Retina (tissue), 1 donor: ENCODE data around the gene TIMM17A.
"Not testable (repeated sequence)": the region's sequence is repeated elsewhere in the genome, so short reads cannot be mapped to it uniquely, and the experiment has no call there.

Experiments
- DNase-seq: peaks from one replicate; pipeline ENCODE4 v3.0.0-alpha.2; 2016

TIMM17A gene

GRCh38 chr1:201941420-201942128 is 13.7 kb upstream of the TIMM17A start:
- peak; percentile 59 for DNase-seq

GRCh38 chr1:201942129-201942495 is 13.2 kb upstream of the TIMM17A start:
- DNase-seq = no peak

DNA sequence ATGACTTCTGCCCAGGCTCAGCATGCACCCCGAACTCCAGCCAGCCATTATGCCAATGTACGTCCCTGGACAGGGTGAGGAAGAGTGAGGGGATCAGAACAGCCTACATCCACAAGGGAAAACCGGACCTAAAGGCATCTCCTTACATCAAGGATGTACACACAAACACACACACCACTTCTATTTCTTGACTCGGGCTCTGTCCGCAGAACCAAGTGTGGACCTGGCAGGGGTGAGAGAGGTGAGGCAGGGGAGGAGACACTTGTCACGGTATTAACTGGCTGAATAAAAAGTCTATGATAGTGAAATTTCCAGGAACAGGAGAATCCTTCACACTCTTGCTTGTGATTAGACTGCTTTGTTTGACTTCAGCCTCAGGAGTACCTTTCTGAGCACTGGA is 11.3 kb upstream of the TIMM17A start:
- DNase-seq = no peak

- DNase-seq = no peak
Observed at GRCh38 chr1:201944639-201945038, 10.7 kb upstream of the TIMM17A start.

DNA sequence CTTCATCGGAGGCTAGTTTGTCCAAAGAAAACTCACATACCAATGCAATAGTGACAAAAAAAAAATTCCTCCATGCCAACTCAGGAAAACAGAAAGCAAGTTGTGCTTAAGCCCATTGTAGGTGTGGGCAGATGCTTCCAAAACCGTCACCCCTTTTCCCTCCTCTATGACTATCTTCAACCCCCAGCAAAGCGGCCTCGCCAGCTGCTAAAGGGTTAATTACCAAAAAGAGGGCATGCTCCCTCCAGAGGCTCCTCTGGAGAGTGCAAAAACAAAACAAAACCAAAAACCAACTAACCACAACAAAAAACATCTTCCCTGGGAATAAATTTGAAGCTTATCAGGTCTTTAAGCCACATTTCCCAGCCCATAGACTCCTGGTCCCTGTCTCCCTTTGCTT is 10.1 kb upstream of the TIMM17A start:
- no peak for DNase-seq

- peak; percentile 10 for DNase-seq
Observed at GRCh38 chr1:201945863-201946223, 9.5 kb upstream of the TIMM17A start.

DNA sequence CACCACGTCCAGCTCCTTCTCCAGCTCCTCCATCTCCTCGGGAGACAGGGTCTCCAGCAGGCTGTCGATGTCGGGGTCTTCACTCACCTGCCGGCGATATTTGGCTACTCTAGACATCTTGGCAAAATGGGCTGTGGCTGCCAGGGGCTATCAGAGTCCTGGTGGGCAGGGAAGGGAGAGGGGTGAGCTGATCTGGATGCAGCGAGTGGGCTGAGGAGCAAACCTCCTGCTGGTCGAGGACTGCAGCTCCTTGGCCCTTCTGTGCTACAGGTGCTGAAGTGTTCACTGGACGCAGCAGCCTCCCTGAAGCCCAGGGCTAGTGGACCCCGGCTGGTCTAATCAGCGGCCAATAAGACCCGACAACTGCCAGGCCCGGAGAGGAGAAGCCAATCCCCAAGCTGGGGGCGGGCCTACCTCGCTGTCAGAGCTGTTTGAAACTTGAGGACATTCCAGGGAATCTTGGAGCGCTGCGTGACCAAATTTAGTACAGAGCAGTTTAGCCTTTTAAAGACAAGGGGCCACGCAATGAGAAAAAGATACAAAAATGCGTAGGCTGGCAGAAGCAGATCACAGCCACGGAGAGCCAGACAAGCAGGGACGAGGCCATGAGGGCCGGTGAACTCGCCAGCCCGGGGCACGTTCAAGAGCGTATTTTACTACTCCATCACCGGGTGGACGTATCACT is 8.9 kb upstream of the TIMM17A start, which contains the start of gene LMOD1:
TSS of gene LMOD1 (minus strand) at position 325 of the 685 bp plus-strand sequence. CDS start at position 117, 208 bp downstream.
- peak; percentile 81 for DNase-seq

GRCh38 chr1:201947697-201948008 is 7.7 kb upstream of the TIMM17A start:
- no peak for DNase-seq

DNA sequence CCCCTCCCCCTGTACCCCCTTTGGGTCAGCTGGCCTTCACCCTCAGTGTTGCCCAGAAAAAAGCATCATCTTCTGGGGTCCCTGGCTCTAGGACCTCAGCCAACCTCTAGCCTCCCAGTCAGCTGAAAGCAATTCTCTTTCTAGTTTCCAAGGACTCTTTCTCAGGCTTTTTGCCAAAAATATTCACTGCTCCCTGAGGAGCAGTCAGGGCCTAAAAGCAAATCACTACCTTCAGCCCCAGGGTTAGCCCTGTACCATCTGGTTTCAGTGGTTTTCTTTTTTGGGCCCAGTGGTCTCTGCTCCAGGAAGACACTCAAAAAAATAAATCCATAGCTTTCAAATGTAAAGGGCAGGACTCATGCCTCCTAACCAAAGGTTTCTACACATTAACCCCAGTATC is 5.8 kb upstream of the TIMM17A start:
- no peak for DNase-seq

- DNase-seq = no peak
Observed at GRCh38 chr1:201954263-201955008, 867 bp upstream of the TIMM17A start.

DNA sequence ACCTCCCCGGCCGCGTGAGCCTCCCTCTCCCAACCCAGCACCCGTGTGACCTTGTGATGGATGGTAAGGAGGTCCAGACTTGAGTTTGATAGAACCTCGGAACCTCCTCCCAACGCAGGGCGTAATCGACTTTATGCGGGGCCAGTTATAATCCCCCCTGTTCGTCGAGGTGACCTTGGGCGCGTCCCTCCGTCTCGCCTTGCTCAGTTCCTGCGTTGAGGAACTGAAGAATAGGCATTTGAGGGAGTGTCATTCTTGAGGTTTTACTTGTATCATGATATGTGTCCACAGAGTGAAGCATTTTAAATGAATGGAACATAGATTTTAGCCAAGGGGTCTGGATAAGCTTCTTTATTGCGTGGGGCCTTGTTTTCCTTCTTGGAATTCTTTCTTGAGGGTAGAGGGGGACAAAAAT is 433 bp downstream of the TIMM17A start:
- DNase-seq = no peak

DNA sequence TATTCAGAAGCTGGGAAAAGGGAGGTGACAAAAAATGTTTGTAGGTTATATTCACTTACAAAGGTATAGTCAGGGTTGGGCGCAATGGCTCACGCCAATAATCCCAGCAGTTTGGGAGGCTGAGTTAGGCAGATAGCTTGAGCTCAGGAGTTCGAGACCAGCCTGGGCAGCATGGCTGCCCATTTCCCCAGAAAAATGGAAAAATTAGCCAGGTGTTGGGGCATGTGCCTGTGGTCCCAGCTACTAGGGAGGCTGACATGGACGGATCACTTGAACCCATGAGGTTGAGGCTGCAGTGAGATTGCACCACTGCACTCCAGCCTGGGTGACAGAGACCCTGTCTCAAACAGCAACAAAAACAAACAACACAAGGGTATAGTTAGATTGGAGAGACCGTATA is 3.0 kb downstream of the TIMM17A start:
- DNase-seq = no peak

GRCh38 chr1:201962382-201962781 is 7.1 kb downstream of the TIMM17A start:
- not testable (repeated sequence) for DNase-seq

DNA sequence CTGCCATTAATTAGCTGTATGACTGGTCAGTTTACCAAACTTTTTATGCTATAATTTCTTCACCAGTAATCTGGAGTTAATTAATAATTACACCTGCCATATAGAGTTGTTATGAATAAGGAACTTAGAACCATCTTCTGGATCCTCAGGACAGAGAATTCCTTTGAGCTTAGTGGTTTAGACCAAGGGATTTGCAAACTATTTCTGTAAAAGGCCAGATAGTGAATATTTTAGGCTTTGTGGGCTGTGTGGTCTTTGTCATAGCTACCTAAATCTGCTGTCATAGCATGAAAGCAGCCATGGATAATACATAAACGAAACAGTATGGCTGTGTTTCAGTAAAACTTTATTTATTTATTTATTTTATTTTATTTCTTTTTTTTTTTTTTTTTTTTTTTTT is 9.0 kb downstream of the TIMM17A start:
- no peak for DNase-seq

GRCh38 chr1:201966171-201966570 is 10.9 kb downstream of the TIMM17A start:
- DNase-seq = no peak

DNA sequence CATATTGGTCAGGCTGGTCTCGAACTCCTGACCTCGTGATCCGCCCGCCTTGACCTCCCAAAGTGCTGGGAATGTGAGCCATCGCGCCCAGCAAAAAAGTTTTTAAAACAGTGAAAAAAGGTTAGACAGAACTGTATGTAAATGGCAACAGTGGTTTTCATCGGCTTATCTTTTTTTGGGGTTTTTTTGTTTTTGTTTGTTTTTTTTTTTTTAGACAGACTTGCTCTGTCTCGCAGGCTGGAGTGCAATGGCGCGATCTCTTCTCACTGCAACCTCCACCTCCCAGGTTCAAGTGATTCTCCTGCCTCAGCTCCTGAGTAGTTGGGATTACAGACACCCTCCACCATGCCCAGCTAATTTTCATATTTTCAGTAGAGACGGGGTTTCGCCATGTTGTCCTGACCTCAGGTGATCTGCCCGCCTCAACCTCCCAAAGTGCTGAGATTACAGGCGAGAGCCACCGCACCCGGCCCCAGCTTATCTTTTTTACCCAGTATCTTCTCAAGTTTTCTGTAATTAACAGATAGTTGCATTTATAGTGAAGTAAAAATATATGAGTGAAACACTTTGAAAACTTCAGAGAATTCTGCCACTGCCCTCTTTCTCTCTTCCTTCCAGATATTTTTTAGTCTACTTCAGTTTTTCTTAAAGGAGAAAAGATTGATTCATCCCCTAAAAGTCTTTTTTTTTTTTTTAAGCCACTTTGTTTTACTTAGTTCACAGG is 13.1 kb downstream of the TIMM17A start:
- DNase-seq = no peak

- no peak for DNase-seq
Observed at GRCh38 chr1:201970334-201971159, 15.2 kb downstream of the TIMM17A start.

GRCh38 chr1:201982082-201982622 is 26.8 kb downstream of the TIMM17A start:
- no peak for DNase-seq

- DNase-seq = peak; percentile 88
Observed at GRCh38 chr1:201982623-201983379, 27.5 kb downstream of the TIMM17A start, which contains the start of gene RNPEP. Gene RNPEP, plus strand, starts transcription at chr1:201982648. Its CDS starts 19 bp downstream, at chr1:201982667.

DNA sequence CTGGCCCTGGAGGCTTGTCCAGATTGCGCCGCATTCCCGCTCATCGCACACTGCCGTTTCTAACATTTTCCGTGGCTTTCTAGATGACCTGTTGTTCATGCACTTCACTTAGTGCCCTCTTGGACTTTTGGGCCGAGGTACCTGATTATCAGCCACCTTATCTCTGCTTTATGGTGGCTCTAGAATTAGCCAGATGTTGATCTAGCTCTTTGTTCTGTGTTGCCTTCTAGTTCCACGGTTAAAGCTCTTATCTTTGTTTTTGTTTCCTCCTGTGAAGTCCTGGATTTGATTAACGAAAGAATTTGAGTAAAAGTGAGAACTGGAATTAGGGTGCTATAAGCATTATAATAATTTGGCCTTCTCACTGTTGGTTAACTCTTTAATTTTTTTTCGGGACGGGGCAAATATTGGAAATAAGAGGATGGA is 28.1 kb downstream of the TIMM17A start:
- no peak for DNase-seq

- no peak for DNase-seq
Observed at GRCh38 chr1:201984446-201984845, 29.1 kb downstream of the TIMM17A start.
